ENCODE data around the gene FBXL17.

GRCh38 chr5:108276187-108277050 lies 105.5 kb downstream of the FBXL17 start:
- TF ChIP-seq GABPA (IDR thresholded peaks at IDR 0.05; ENCODE audit: low read depth), result no peak
- TF ChIP-seq REST (IDR thresholded peaks at IDR 0.05; ENCODE audit: low read depth, low read length), result no peak
- no peak for TF ChIP-seq CTCF (IDR thresholded peaks at IDR 0.05)
- TF ChIP-seq YY1 (IDR thresholded peaks at IDR 0.05; ENCODE audit: low read depth), result no peak
- no peak for TF ChIP-seq RCOR1 (IDR thresholded peaks at IDR 0.05; ENCODE audit: low read length)
- TF ChIP-seq RXRA (IDR thresholded peaks at IDR 0.05; ENCODE audit: borderline replicate concordance, low read depth), result no peak

All from SK-N-SH (cell line).